Right lung (tissue), 10 donors: ENCODE data around the gene PRAMEF8. TPM values are rescaled to one million over a fixed set of nuclear protein-coding genes. Genes with fewer than 3 reads are reported as not detected.
"Not testable (repeated sequence)": the region's sequence is repeated elsewhere in the genome, so short reads cannot be mapped to it uniquely, and the experiment has no call there.

Experiments used
- DNase-seq, 2 donors: peaks; one replicate each; pipeline ENCODE4 v3.0.0-alpha.2; 2013
- long read RNA-seq, 8 donors: transcript quantifications; one replicate each; lab custom pipeline, GENCODE V29; 2026
- polyA plus RNA-seq, 5 donors: library from polyadenylated mRNA; unstranded; fragments of 120-200 nt; gene quantifications; one replicate each; pipeline versions ENCODE4 v1.2.1 to v1.2.3, GENCODE V29; 2013; ENCODE audit warnings: inconsistent platforms in 1 of 5, low replicate concordance in 1 of 5; ENCODE audit not compliant: insufficient read length in 5 of 5, insufficient read depth in 1 of 5

The PRAMEF8 gene
- polyA plus RNA-seq = not detected
- long read RNA-seq, donor 1 = 0 reads
- long read RNA-seq, donor 2 = 0 reads
- long read RNA-seq, donor 3 = 0 reads
- long read RNA-seq, donor 4 = 0 reads
- long read RNA-seq, donor 5 = 0 reads
- long read RNA-seq, donor 6 = 0 reads
- long read RNA-seq, donor 7 = 0 reads
- long read RNA-seq, donor 8 = 0 reads

- DNase-seq = not testable (repeated sequence)
Observed at GRCh38 chr1:13285037-13285436, at the start of gene PRAMEF8. TSS of gene PRAMEF8 (minus strand) at chr1:13285137. CDS start at chr1:13284091, 1,046 bp downstream.

DNA sequence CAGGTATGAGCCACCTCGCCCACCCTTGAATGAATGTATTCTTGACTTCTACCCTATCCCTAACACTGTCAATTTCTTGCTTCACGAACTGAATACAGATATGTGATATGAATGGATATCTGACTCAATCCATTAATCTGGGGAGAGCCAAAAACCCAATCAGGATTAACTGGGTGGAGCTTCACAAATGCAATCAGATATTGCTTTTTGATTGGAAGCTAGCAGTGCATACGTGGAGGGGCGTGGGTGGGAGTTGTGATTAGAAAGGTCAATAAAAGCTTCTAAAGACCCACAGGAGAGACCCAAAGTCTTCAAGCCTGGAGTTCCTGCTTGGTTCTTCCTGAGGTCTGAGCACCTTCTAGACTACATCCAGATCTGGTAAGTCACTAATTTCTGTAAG lies 30.3 kb upstream of the PRAMEF8 start, which contains the start of gene PRAMEF15:
PRAMEF15 (plus strand) TSS at position 301 of the 400 bp plus-strand sequence. CDS start 2,827 bp downstream, outside the sequence.
- DNase-seq = not testable (repeated sequence)

DNA sequence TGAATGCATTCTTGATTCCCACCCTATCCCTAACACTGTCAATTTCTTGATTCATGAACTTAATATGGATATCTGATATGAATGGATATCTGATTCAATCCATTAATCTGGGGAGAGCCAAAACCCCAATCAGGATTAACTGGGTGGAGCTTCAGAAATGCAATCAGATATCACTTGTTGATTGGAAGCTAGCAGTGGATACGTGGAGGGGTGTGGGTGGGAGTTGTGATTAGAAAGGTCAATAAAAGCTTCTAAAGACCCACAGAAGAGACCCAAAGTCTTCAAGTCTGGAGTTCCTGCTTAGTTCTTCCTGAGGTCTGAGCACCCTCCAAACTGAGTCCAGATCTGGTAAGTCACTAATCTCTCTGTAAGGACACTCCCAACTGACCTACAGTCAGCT lies 18.3 kb upstream of the PRAMEF8 start, which contains the start of gene PRAMEF33:
PRAMEF33 (plus strand) TSS at position 301 of the 400 bp plus-strand sequence. CDS start 2,416 bp downstream, outside the sequence.
- not testable (repeated sequence) for DNase-seq

DNA sequence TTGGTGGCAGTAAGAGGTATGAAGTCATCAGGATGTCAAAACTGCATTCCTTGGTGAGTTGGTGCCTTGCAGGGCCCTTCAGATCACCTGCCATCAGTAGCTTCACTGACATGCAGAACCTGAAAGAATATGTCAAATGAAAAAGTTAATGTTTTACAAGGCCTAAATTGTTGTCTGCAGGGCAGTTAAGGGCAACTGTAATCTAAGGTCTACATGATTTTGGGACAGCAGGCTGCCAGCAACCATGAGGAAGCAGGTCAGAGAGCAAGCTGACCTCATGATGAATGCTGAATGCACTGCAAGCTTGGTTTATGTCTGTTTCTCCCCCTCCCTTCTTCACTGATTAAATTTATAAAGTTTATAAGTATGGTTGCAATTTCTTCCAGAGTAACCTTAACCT lies 17.3 kb upstream of the PRAMEF8 start:
- not testable (repeated sequence) for DNase-seq

DNA sequence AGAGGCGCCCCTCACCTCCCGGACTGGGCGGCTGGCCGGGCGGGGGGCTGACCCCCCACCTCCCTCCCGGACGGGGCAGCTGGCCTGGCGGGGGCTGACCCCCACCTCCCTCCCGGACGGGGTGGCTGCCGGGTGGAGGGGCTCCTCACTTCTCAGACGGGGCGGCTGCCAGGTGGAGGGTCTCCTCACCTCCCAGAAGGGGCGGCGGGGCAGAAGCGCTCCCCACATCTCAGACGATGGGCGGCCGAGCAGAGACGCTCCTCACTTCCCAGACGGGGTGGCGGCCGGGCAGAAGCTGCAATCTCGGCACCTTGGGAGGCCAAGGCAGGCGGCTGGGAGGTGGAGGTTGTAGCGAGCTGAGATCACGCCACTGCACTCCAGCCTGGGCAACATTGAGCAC lies 13.8 kb upstream of the PRAMEF8 start:
- not testable (repeated sequence) for DNase-seq

DNA sequence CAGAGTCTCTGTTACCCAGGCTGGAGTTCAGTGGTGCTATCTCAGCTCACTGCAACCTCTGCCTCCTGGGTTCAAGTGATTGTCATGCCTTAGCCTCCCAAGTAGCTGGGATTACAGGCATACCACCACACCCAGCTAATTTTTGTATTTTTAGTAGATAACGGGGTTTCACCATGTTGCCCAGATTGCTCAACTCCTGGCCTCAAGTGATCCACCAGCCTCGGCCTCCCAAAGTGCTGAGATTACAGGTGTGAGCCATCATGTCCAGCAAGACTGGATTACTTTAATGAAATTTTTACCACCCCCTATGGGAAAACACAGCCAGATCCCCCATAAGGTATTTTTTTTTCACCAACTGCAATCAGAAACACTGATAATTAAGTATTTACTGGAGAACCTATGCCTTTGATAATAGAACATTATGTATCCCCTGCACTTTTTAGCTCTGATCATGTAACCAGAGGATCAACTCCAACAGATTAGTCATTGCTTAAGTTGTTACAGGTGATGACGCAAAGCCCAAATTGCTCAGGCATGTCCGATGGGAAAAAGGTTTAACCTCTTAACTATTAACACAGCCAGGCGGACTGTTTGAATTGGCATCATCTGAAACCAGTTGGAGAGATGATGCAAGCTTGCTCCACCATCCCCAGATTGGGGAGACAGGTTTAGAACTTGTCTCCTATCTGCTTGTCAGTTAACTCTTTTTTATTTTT lies 12.4 kb upstream of the PRAMEF8 start:
- not testable (repeated sequence) for DNase-seq

- DNase-seq = not testable (repeated sequence)
Observed at GRCh38 chr1:13289030-13289429, 4.1 kb upstream of the PRAMEF8 start.

DNA sequence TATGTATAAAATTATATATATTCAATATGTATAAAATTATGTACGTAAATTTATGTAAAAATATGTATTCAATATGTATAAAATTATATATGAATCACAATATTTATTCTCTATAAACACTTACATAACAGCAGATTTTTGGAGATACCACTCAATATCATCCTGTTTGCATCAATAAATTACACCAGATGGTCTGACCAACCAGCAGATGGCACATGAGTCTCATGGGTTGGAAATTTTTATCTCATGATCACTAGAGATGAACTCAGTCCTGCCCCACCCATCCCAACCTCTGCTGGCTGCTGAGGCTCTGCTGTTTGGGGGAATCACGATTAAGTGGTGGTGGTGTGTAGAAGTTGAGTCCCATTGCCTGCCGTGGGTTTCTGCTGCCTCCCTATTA lies 5.3 kb downstream of the PRAMEF8 start:
- DNase-seq = not testable (repeated sequence)

GRCh38 chr1:13277016-13277415 lies 7.9 kb downstream of the PRAMEF8 start:
- DNase-seq = not testable (repeated sequence)

DNA sequence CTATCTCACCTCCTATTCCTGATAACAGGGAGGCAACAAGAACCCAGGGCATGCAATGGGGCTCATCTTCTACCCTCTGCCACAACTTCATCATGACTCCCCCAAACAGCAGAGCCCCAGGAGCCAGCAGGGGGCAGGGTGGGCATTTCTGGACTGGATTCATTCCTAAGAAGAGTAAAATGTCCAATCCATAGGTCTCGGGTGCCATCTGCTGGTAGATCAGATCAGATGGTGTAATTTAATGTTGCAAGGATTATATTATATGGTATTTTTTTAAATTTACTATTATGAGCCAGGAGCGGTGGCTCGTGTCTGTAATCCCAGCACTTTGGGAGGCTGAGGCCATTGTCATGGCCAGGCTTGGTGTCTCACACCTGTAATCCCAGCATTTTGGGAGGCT lies 19.8 kb downstream of the PRAMEF8 start:
- DNase-seq = not testable (repeated sequence)

- not testable (repeated sequence) for DNase-seq
Observed at GRCh38 chr1:13253898-13254297, 31.0 kb downstream of the PRAMEF8 start, which contains the start of gene PRAMEF5. TSS of gene PRAMEF5 (plus strand) at chr1:13254198. CDS start at chr1:13259269, 5,071 bp downstream.

DNA sequence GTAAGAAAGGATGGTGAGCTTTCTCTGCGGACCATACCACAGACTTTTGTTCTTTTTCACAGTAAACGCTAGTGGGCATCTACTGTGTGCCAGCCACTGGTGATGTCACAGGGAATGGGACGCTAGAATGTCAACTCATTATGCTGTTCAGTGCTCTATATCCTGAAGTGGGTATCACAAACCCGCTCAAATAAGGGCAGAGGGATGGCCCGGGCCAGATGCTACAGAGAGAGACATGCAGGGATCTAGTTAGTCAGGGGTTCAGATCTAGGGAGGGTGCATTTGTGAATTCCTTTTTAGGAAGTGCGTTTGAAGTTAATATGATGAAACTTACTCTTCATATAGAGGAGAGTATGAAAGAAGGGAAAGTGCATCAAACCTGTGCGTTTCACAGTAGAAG lies 37.8 kb downstream of the PRAMEF8 start:
- DNase-seq = not testable (repeated sequence)

- not testable (repeated sequence) for DNase-seq
Observed at GRCh38 chr1:13246554-13246871, 38.4 kb downstream of the PRAMEF8 start.

GRCh38 chr1:13245841-13246553 lies 38.9 kb downstream of the PRAMEF8 start:
- not testable (repeated sequence) for DNase-seq

DNA sequence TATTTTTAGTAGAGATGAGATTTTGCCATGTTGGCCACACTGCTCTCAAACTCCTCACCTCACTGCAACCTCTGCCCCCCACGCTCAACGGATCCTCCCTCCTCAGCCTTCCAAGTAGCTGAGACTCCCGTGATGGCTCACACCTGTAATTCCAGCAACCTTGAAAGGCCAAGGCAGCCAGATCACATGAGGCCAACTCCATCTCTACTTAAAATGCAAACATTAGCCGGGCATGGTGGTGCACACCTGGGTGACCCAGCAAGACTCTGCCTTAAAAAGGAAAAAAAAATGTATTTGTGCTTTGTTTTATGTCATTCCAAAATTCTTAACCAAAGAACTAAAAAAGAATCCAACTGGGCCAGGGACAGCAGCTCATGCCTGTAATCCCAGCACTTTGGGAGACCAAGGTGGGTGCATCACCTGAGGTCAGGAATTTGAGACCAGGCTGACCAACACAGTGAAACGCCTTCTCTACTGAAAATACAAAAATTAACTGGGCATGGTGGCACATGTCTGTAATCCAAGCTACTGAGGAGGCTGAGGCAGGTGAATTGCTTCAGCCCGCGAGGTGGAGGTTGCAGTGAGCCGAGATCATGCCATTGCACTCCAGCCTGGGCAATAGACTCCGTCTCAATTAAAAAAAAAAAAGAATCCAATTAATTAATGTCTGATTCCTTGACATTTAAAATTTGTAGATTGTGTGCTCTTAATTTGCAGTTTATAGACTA lies 41.2 kb downstream of the PRAMEF8 start:
- DNase-seq = not testable (repeated sequence)

- DNase-seq = not testable (repeated sequence)
Observed at GRCh38 chr1:13239633-13240032, 45.3 kb downstream of the PRAMEF8 start.

- DNase-seq = not testable (repeated sequence)
Observed at GRCh38 chr1:13237572-13237971, 47.4 kb downstream of the PRAMEF8 start.

GRCh38 chr1:13234057-13234456 lies 50.9 kb downstream of the PRAMEF8 start:
- DNase-seq = not testable (repeated sequence)

GRCh38 chr1:13232056-13232455 lies 52.9 kb downstream of the PRAMEF8 start:
- DNase-seq = not testable (repeated sequence)
